Mammary epithelial cell (primary cell): ENCODE data around the gene TRIB2.

Experiments used
- CTCF ChIP-seq, 2 donors: IDR thresholded peaks in 1 of 2; conservative IDR thresholded peaks in 1 of 2; 2 replicates each; pipeline ENCODE4 v1.5.1; 2011 to 2012; ENCODE audit warnings: inconsistent platforms in 2 of 2, low read length in 2 of 2, mild to moderate bottlenecking in 2 of 2, control low read depth in 1 of 2, low read depth in 1 of 2; ENCODE audit not compliant: insufficient read depth in 1 of 2; ENCODE audit errors: extremely low read depth in 1 of 2
- EZH2 ChIP-seq: IDR thresholded peaks from 2 replicates; pipeline ENCODE4 v1.6.1; 2012; ENCODE audit warnings: low read length, inconsistent platforms, borderline replicate concordance

- TF ChIP-seq CTCF (conservative IDR thresholded peaks at IDR 0.05 in 1 of 2, IDR thresholded peaks at IDR 0.05 in 1 of 2; ENCODE audit: extremely low read depth in 1 of 2, insufficient read depth in 1 of 2, low read depth in 1 of 2, low read length in 2 of 2) (no peak), EZH2 (no peak)
Observed at GRCh38 chr2:12676771-12677170, 40.0 kb upstream of the TRIB2 start.
